Keratinocyte (primary cell): ENCODE data around the gene NEURL1. TPM values are rescaled to one million over a fixed set of nuclear protein-coding genes. Genes with fewer than 3 reads are reported as not detected.
A peak's percentile ranks its signal among the peaks of the same experiment; 100 is the strongest.

Source experiments
- DNase-seq: peaks from one replicate; pipeline ENCODE4 v3.0.0-alpha.2; 2011; ENCODE audit warnings: low read depth, missing footprints, low spot score
- FAIRE-seq: peaks from 2 replicates; lab custom pipeline; 2011; peaks lifted over from hg19 to GRCh38; lab: Jason Lieb, UNC
- H2AFZ ChIP-seq: 2 replicates; pipeline ENCODE4 v1.6.0; 2012; ENCODE audit warnings: low read length, control low read depth, inconsistent platforms; ENCODE audit not compliant: control insufficient read depth
- H3K27ac ChIP-seq: 2 replicates; pipeline ENCODE4 v1.5.1; 2011; ENCODE audit warnings: low read length; ENCODE audit not compliant: control insufficient read depth, insufficient read depth
- H3K27me3 ChIP-seq: 3 replicates; pipeline ENCODE4 v1.6.0; 2011; ENCODE audit warnings: low read length; ENCODE audit not compliant: control insufficient read depth, insufficient read depth; ENCODE audit errors: extremely low read depth
- H3K36me3 ChIP-seq, 2 experiments: 2 replicates in 1 of 2; 3 replicates in 1 of 2; pipeline ENCODE4 v1.5.1; 2011; ENCODE audit warnings: low read length in 2 of 2, mild to moderate bottlenecking in 1 of 2; ENCODE audit not compliant: control insufficient read depth in 2 of 2, insufficient read depth in 2 of 2; ENCODE audit errors: extremely low read depth in 1 of 2
- H3K4me1 ChIP-seq: 3 replicates; pipeline ENCODE4 v1.5.1; 2011; ENCODE audit warnings: low read length; ENCODE audit not compliant: control insufficient read depth, insufficient read depth; ENCODE audit errors: extremely low read depth
- H3K4me2 ChIP-seq: 3 replicates; pipeline ENCODE4 v1.6.0; 2011; ENCODE audit warnings: low read depth, low read length; ENCODE audit not compliant: control insufficient read depth, insufficient read depth; ENCODE audit errors: extremely low read depth
- H3K4me3 ChIP-seq, 3 experiments: fragments of 200-600 bp in 1 of 3; sonication (generic) in 1 of 3; 2 replicates in 2 of 3; 3 replicates in 1 of 3; pipeline ENCODE4 v1.5.1; 2011 to 2016; ENCODE audit warnings: low read length in 3 of 3, mild to moderate bottlenecking in 3 of 3, control low read depth in 2 of 3, inconsistent platforms in 1 of 3, low read depth in 1 of 3, mixed read lengths in 1 of 3, mixed run types in 1 of 3, moderate library complexity in 1 of 3; ENCODE audit not compliant: control insufficient read depth in 2 of 3, insufficient read depth in 2 of 3; ENCODE audit errors: extremely low read depth in 1 of 3
- H3K79me2 ChIP-seq: 2 replicates; pipeline ENCODE4 v1.6.0; 2012; ENCODE audit warnings: low read length; ENCODE audit not compliant: control insufficient read depth, insufficient read depth
- H3K9ac ChIP-seq: 3 replicates; pipeline ENCODE4 v1.6.0; 2011; ENCODE audit warnings: low read length; ENCODE audit not compliant: control insufficient read depth, insufficient read depth; ENCODE audit errors: extremely low read depth
- H3K9me1 ChIP-seq: 3 replicates; pipeline ENCODE4 v1.6.0; 2011; ENCODE audit warnings: low read length; ENCODE audit not compliant: control insufficient read depth, insufficient read depth; ENCODE audit errors: extremely low read depth
- H3K9me3 ChIP-seq: 2 replicates; pipeline ENCODE4 v1.5.1; 2012; ENCODE audit warnings: low read depth, low read length; ENCODE audit not compliant: control insufficient read depth
- H4K20me1 ChIP-seq: 3 replicates; pipeline ENCODE4 v1.6.0; 2011; ENCODE audit warnings: low read length; ENCODE audit not compliant: control insufficient read depth, insufficient read depth; ENCODE audit errors: extremely low read depth
- EZH2 ChIP-seq: IDR thresholded peaks from one replicate; pipeline ENCODE4 v1.6.1; 2012; ENCODE audit warnings: inconsistent platforms, mild to moderate bottlenecking, low read length, moderate library complexity
- dilution Hi-C: fragments of 300-500 bp; cut with MboI; formaldehyde crosslinking; loops from one replicate; pipeline ENCODE4 v1.7.0; 2020; ENCODE audit warnings: low sequenced_read_pairs; ENCODE audit not compliant: extremely low pct_ligation_motif_present
- polyA plus RNA-seq, 5 experiments: library from polyadenylated mRNA; depleted of rRNA in 3 of 5; stranded (reverse) in 3 of 5; stranded (forward) in 1 of 5; unstranded in 1 of 5; fragments of >200 nt; gene quantifications; 1 replicate in 1 of 5; 2 replicates in 3 of 5; 3 replicates in 1 of 5; pipeline versions ENCODE4 v1.2.1 to v1.2.3, GENCODE V29; 2011 to 2012; ENCODE audit warnings: missing spikeins in 2 of 5, low read depth in 1 of 5, low replicate concordance in 1 of 5
- TF ChIP-seq, protein P1 (sequence below), 3 experiments: IDR thresholded peaks in 1 of 3; conservative IDR thresholded peaks in 1 of 3; optimal IDR thresholded peaks in 1 of 3; 2 replicates in 2 of 3; 3 replicates in 1 of 3; pipeline versions ENCODE3 to v1.5.1; 2011; ENCODE audit warnings: low read length in 3 of 3, mild to moderate bottlenecking in 3 of 3, moderate library complexity in 2 of 3, control low read depth in 1 of 3, inconsistent platforms in 1 of 3; ENCODE audit not compliant: insufficient read depth in 2 of 3; ENCODE audit errors: extremely low read depth in 1 of 3

NEURL1 gene
- polyA plus RNA-seq, 1 donor (not counting 4 experiments of a cell fraction or from before 2014, with no cell fraction given): 0.03 TPM

DNA sequence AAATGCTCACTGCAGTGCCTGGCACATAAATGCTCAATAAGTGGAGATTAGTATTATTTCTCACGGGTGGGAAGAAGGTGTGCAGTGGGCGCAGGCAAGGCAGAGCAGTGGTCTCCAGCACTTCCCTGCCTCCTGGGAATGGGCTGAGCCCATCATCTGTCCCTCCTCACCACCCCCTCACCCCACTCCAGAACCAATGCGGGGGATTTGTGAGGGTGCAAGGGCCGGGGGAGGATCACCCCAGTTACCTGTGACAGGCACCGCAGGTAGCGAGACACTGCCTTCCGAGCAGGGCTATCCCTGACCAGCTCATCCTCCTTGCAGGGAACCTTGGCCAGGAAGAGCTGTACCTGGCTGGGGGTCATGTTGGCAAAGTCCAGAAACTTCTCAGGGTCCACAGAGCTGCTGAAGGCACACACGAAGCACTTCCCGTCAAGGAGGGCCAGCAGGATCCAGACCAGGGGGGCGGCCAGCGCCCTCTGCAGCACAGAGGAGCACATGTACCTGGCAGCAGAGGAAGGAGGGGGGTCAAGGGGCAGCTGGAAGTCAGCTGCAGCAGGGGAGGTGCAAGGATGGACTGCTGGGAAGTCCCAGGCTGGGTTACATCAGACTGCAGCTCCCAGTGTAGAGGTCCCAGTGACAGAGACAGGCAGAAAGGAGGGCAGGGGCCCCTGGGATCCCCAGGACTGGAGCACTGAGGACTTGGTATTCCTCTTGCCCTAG is 17.3 kb upstream of the NEURL1 start:
- no peaks in the 10 kb centered on the region for H3K27me3 ChIP-seq
- H3K9me3 ChIP-seq: no peaks in the 10 kb centered on the region
- TF ChIP-seq EZH2: no peak
- TF ChIP-seq, protein P1, sequence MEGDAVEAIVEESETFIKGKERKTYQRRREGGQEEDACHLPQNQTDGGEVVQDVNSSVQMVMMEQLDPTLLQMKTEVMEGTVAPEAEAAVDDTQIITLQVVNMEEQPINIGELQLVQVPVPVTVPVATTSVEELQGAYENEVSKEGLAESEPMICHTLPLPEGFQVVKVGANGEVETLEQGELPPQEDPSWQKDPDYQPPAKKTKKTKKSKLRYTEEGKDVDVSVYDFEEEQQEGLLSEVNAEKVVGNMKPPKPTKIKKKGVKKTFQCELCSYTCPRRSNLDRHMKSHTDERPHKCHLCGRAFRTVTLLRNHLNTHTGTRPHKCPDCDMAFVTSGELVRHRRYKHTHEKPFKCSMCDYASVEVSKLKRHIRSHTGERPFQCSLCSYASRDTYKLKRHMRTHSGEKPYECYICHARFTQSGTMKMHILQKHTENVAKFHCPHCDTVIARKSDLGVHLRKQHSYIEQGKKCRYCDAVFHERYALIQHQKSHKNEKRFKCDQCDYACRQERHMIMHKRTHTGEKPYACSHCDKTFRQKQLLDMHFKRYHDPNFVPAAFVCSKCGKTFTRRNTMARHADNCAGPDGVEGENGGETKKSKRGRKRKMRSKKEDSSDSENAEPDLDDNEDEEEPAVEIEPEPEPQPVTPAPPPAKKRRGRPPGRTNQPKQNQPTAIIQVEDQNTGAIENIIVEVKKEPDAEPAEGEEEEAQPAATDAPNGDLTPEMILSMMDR (optimal IDR thresholded peaks at IDR 0.05 in 1 of 3, IDR thresholded peaks at IDR 0.05 in 1 of 3, conservative IDR thresholded peaks at IDR 0.05 in 1 of 3; ENCODE audit: extremely low read depth in 1 of 3, insufficient read depth in 2 of 3, low read length in 3 of 3): peak in 2 of 3 experiments; percentile 19 to 27
- H3K9me1 ChIP-seq: no peaks in the 10 kb centered on the region
- DNase-seq: no peak
- H3K79me2 ChIP-seq: no peaks in the 10 kb centered on the region
- H4K20me1 ChIP-seq: no peaks in the 10 kb centered on the region
- no peaks in the 10 kb centered on the region for H3K36me3 ChIP-seq
- H3K4me3 ChIP-seq: no peak overlapping the region
- H3K9ac ChIP-seq: no peak overlapping the region
- no peak overlapping the region for H3K4me2 ChIP-seq
- no peak overlapping the region for H3K27ac ChIP-seq
- peaks cover 11% of the 10 kb centered on the region for H3K4me1 ChIP-seq
- H2AFZ ChIP-seq: no peak overlapping the region
- dilution Hi-C loops: no loop called here
- FAIRE-seq: no peak

GRCh38 chr10:103478671-103479070 is 14.8 kb upstream of the NEURL1 start:
- dilution Hi-C loops: no loop called here
- no peak overlapping the region for H3K27ac ChIP-seq

More at GRCh38 chr10:103478671-103479070, 14.8 kb upstream of the NEURL1 start:
- H3K79me2 ChIP-seq: no peaks in the 10 kb centered on the region
- H3K27me3 ChIP-seq: no peaks in the 10 kb centered on the region
- no peak overlapping the region for H3K4me3 ChIP-seq
- no peak overlapping the region for H3K9ac ChIP-seq
- no peak for DNase-seq
- no peaks in the 10 kb centered on the region for H3K36me3 ChIP-seq
- FAIRE-seq: no peak
- peaks cover 8% of the 10 kb centered on the region for H3K4me1 ChIP-seq
- no peaks in the 10 kb centered on the region for H3K9me1 ChIP-seq
- TF ChIP-seq, protein P1 (optimal IDR thresholded peaks at IDR 0.05 in 1 of 3, IDR thresholded peaks at IDR 0.05 in 1 of 3, conservative IDR thresholded peaks at IDR 0.05 in 1 of 3; ENCODE audit: extremely low read depth in 1 of 3, insufficient read depth in 2 of 3, low read length in 3 of 3): no peak
- no peak for TF ChIP-seq EZH2
- no peak overlapping the region for H3K4me2 ChIP-seq
- H3K9me3 ChIP-seq: no peaks in the 10 kb centered on the region
- H2AFZ ChIP-seq: no peak overlapping the region
- no peaks in the 10 kb centered on the region for H4K20me1 ChIP-seq
